ENCODE results near the gene RSAD2.

DNA sequence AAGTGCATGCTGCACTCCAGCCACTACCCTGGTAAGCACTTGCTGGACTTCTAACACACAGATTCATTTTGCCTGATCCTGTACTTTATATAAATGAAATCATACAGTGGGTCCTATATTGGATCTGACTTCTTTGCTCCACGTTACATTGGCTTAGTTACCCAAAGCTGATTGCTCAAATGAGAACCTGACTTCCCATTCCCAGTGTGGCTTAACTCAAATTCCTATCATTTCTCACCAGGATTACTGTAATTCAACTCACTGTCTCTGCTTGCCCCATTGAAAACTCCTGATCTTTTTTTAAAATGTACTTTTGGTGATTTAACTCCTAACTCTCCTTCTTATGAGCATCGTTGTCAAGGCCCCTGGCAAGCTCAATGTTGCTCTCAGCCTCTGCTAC, 1.4 kb downstream of the RSAD2 start:
- TF ChIP-seq, protein P1, sequence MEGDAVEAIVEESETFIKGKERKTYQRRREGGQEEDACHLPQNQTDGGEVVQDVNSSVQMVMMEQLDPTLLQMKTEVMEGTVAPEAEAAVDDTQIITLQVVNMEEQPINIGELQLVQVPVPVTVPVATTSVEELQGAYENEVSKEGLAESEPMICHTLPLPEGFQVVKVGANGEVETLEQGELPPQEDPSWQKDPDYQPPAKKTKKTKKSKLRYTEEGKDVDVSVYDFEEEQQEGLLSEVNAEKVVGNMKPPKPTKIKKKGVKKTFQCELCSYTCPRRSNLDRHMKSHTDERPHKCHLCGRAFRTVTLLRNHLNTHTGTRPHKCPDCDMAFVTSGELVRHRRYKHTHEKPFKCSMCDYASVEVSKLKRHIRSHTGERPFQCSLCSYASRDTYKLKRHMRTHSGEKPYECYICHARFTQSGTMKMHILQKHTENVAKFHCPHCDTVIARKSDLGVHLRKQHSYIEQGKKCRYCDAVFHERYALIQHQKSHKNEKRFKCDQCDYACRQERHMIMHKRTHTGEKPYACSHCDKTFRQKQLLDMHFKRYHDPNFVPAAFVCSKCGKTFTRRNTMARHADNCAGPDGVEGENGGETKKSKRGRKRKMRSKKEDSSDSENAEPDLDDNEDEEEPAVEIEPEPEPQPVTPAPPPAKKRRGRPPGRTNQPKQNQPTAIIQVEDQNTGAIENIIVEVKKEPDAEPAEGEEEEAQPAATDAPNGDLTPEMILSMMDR (IDR thresholded peaks at IDR 0.05) = no peak
- no peak for TF ChIP-seq POLR2AphosphoS5 (IDR thresholded peaks at IDR 0.05)

All from esophagus muscularis mucosa (tissue), 3 donors.